ENCODE results near the gene FILIP1.

DNA sequence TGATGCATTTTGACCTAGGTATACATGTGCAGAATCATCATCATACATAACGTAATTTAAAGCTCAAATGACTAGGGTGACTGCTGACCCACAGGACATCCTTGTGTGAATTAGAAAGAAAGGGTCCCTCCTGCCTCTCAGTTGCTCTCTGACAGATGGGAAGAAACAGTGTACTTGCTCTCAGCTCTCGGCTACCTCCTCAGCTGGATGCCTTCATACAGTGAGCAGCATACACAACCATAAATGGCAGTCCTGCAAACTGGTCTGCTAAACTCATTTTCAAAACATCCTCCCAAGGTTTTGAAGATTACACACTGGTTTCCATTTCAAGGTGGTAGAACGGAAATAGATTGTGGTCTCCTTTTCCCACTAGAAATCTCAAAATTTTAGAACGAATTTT, 26.3 kb downstream of the FILIP1 start:
- TF ChIP-seq EP300 (IDR thresholded peaks at IDR 0.05), result no peak
- no peak for TF ChIP-seq POLR2A (IDR thresholded peaks at IDR 0.05)

All from suprapubic skin (tissue), 2 donors.